HL-60 (cell line): ENCODE data around the gene TFE3.

Source experiments
- POLR2AphosphoS5 ChIP-seq: IDR thresholded peaks from 2 replicates; pipeline ENCODE4 v1.6.1; 2012; ENCODE audit warnings: low read depth
- TF ChIP-seq, protein P1 (sequence below): IDR thresholded peaks from one replicate; pipeline ENCODE4 v1.5.1; 2011; ENCODE audit warnings: low read length, control low read depth, inconsistent platforms; ENCODE audit not compliant: insufficient read depth

DNA sequence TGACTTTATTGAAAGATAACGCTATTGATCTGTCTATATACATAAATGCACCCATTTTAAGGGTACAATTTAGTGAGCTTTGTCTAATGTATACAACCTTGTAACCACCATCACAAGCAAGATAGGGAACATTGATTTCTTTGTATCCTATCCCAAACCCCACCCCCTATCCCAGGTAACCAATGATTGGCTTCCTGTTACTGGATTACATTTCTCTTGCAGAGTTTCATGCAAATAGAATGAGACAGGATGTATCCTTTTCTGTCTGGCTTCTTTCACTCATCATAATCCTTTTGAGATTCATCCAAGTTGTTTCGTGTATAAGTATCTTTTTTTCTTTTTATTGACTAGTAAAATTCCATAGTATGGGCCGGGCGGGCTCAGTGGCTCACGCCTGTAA, 39.5 kb downstream of the TFE3 start:
- TF ChIP-seq, protein P1, sequence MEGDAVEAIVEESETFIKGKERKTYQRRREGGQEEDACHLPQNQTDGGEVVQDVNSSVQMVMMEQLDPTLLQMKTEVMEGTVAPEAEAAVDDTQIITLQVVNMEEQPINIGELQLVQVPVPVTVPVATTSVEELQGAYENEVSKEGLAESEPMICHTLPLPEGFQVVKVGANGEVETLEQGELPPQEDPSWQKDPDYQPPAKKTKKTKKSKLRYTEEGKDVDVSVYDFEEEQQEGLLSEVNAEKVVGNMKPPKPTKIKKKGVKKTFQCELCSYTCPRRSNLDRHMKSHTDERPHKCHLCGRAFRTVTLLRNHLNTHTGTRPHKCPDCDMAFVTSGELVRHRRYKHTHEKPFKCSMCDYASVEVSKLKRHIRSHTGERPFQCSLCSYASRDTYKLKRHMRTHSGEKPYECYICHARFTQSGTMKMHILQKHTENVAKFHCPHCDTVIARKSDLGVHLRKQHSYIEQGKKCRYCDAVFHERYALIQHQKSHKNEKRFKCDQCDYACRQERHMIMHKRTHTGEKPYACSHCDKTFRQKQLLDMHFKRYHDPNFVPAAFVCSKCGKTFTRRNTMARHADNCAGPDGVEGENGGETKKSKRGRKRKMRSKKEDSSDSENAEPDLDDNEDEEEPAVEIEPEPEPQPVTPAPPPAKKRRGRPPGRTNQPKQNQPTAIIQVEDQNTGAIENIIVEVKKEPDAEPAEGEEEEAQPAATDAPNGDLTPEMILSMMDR = no peak
- no peak for TF ChIP-seq POLR2AphosphoS5
